Measurements from ENCODE around the gene C6orf89. TPM values are rescaled to one million over a fixed set of nuclear protein-coding genes. Genes with fewer than 3 reads are reported as not detected.

C6orf89 gene
- total and polyA plus RNA-seq, 2 of the 8 experiments (the other 6 are each of a cell fraction or from before 2014, with no cell fraction given), result 4.6 to 12.3 TPM

GRCh38 chr6:36937896-36938295 lies 52.1 kb downstream of the C6orf89 start:
- CTCF ChIA-PET (ENCODE audit: partially characterized antibody), result interaction anchor here (1.3 to 3.1 kb wide), 2 partner anchors 19 to 23 kb away, joined by 5 to 19 read pairs; no protein-coding TSS in a partner anchor
- Histone ChIP-seq H3K27ac (ENCODE audit: low read depth, low read length) (no peak overlapping the region), H3K79me1 (ENCODE audit: low read depth, low read length) (no peaks in the 10 kb centered on the region), H3K4me1 (replicated peaks in 1 of 4; ENCODE audit: control insufficient read depth in 3 of 4, insufficient read depth in 4 of 4, low read length in 3 of 4) (no peaks in the 10 kb centered on the region), H3K27me3 (replicated peaks in 1 of 4; ENCODE audit: control insufficient read depth in 3 of 4, extremely low read depth in 1 of 4, insufficient read depth in 3 of 4, low read length in 3 of 4) (no peaks in the 10 kb centered on the region), H2BK20ac (ENCODE audit: low read length) (no peak overlapping the region), H4K20me1 (replicated peaks in 1 of 2; ENCODE audit: control insufficient read depth in 1 of 2, insufficient read depth in 2 of 2, low read length in 2 of 2) (no peaks in the 10 kb centered on the region), H3K23ac (ENCODE audit: insufficient read length) (no peak overlapping the region), H3K9me3 (ENCODE audit: insufficient read depth in 2 of 2, low read depth in 1 of 2, low read length in 1 of 2) (no peaks in the 10 kb centered on the region), H3K56ac (replicated peaks; ENCODE audit: insufficient read length, low read depth, low read length) (no peak overlapping the region), H2BK5ac (ENCODE audit: low read depth, low read length) (no peak overlapping the region), H4K5ac (ENCODE audit: insufficient read length, low read depth, low read length) (no peak overlapping the region), H3K4me3 (ENCODE audit: extremely low read depth in 1 of 4, insufficient read depth in 2 of 4, low read depth in 3 of 4, low read length in 4 of 4) (no peak overlapping the region), H3K9ac (replicated peaks in 1 of 4; ENCODE audit: extremely low read depth in 1 of 4, low read depth in 3 of 4, low read length in 3 of 4) (no peak overlapping the region), H4K91ac (replicated peaks; ENCODE audit: insufficient read length, low read length) (no peak overlapping the region), H2AK5ac (ENCODE audit: low read depth, low read length) (no peak overlapping the region), H3K23me2 (ENCODE audit: low read depth, low read length) (no peaks in the 10 kb centered on the region), H3K36me3 (ENCODE audit: control insufficient read depth in 2 of 4, insufficient read depth in 4 of 4, low read length in 3 of 4) (no peaks in the 10 kb centered on the region), H3K4ac (replicated peaks; ENCODE audit: insufficient read length, low read depth, low read length) (no peak overlapping the region), H2AFZ (ENCODE audit: low read length) (no peak overlapping the region), H3K4me2 (ENCODE audit: insufficient read depth in 1 of 2, low read depth in 2 of 2, low read length in 2 of 2) (no peak overlapping the region), H3K14ac (ENCODE audit: insufficient read length) (no peak overlapping the region), H2BK120ac (replicated peaks; ENCODE audit: low read depth, low read length) (no peak overlapping the region), H2BK15ac (ENCODE audit: low read length) (no peak overlapping the region), H3K18ac (ENCODE audit: extremely low read depth, low read length) (no peak overlapping the region), H3K79me2 (ENCODE audit: control insufficient read depth in 1 of 2, insufficient read depth in 2 of 2, low read length in 2 of 2) (no peaks in the 10 kb centered on the region), H4K8ac (ENCODE audit: extremely low read depth, insufficient read depth, low read length) (no peak overlapping the region), H2BK12ac (ENCODE audit: low read depth, low read length) (no peak overlapping the region)
- DNase-seq (ENCODE audit: low read depth in 1 of 2, low spot score in 2 of 2) (no peak), FAIRE-seq (no peak)
- POLR2A ChIA-PET (ENCODE audit: partially characterized antibody), result no interaction called here
- 91% methylated on average over 6 of the region's 6 CpGs; no CpG with 5 or more reads in 1 of the 2 experiments for WGBS, 2 experiments (ENCODE audit: extremely low coverage in 1 of 2, insufficient coverage in 1 of 2, insufficient read length in 1 of 2, insufficient replicate concordance in 2 of 2, low coverage in 1 of 2, low lambda C conversion rate in 2 of 2, missing lambda C conversion rate in 1 of 2)
- TF ChIP-seq TAF1 (IDR thresholded peaks at IDR 0.05; ENCODE audit: low read depth, low read length) (no peak), SUZ12 (IDR thresholded peaks at IDR 0.05; ENCODE audit: low read length) (no peak), EZH2 (IDR thresholded peaks at IDR 0.05; ENCODE audit: low read depth, low read length, severe bottlenecking) (no peak), SP2 (IDR thresholded peaks at IDR 0.05; ENCODE audit: low read length) (no peak), SIN3A (conservative IDR thresholded peaks at IDR 0.05 in 1 of 2, IDR thresholded peaks at IDR 0.05 in 1 of 2; ENCODE audit: low read depth in 1 of 2, low read length in 2 of 2) (no peak), TCF12 (IDR thresholded peaks at IDR 0.05; ENCODE audit: low read depth, low read length) (no peak), BRCA1 (IDR thresholded peaks at IDR 0.05; ENCODE audit: low read depth, low read length) (no peak), CBX8 (IDR thresholded peaks at IDR 0.05; ENCODE audit: borderline replicate concordance, low read depth, low read length) (no peak), ASH2L (IDR thresholded peaks at IDR 0.05; ENCODE audit: low read length) (no peak), RFX5 (IDR thresholded peaks at IDR 0.05; ENCODE audit: borderline replicate concordance, low read depth, low read length) (no peak), RXRA (IDR thresholded peaks at IDR 0.05; ENCODE audit: insufficient read depth, low read depth, low read length) (no peak), MAFK (IDR thresholded peaks at IDR 0.05; ENCODE audit: low read depth, low read length) (no peak), SP1 (IDR thresholded peaks at IDR 0.05; ENCODE audit: low read depth, low read length) (no peak), KDM4A (IDR thresholded peaks at IDR 0.05; ENCODE audit: low read depth, low read length, severe bottlenecking) (no peak), NANOG (IDR thresholded peaks at IDR 0.05; ENCODE audit: insufficient read depth, low read depth, low read length, poor library complexity, severe bottlenecking) (no peak)
